OCI-LY1 (cell line): Measurements from ENCODE around the gene ZNF101.
A peak's percentile ranks its signal among the peaks of the same experiment; 100 is the strongest.

ENCODE experiments used
- EZH2 ChIP-seq: fragments of 200-600 bp; sonication (generic), shearing (Covaris generic); IDR thresholded peaks from 2 replicates; pipeline ENCODE4 v1.8.0; 2017; ENCODE audit warnings: borderline replicate concordance, mixed run types, mild to moderate bottlenecking, antibody characterized with exemption, low read length, moderate library complexity, mixed read lengths
- TF ChIP-seq, protein P1 (sequence below): fragments of 200-600 bp; sonication (generic), shearing (Covaris generic); IDR thresholded peaks from 2 replicates; pipeline ENCODE4 v1.5.1; 2017; ENCODE audit warnings: mild to moderate bottlenecking, antibody characterized with exemption, low read length, moderate library complexity, mixed read lengths

- TF ChIP-seq, protein P1, sequence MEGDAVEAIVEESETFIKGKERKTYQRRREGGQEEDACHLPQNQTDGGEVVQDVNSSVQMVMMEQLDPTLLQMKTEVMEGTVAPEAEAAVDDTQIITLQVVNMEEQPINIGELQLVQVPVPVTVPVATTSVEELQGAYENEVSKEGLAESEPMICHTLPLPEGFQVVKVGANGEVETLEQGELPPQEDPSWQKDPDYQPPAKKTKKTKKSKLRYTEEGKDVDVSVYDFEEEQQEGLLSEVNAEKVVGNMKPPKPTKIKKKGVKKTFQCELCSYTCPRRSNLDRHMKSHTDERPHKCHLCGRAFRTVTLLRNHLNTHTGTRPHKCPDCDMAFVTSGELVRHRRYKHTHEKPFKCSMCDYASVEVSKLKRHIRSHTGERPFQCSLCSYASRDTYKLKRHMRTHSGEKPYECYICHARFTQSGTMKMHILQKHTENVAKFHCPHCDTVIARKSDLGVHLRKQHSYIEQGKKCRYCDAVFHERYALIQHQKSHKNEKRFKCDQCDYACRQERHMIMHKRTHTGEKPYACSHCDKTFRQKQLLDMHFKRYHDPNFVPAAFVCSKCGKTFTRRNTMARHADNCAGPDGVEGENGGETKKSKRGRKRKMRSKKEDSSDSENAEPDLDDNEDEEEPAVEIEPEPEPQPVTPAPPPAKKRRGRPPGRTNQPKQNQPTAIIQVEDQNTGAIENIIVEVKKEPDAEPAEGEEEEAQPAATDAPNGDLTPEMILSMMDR, result peak; percentile 92
- no peak for TF ChIP-seq EZH2
Measured at GRCh38 chr19:19643158-19644053, 25.2 kb upstream of the ZNF101 start, which contains the start of gene GMIP.
